H9 (cell line): ENCODE data around the gene PLXND1. TPM values are rescaled to one million over a fixed set of nuclear protein-coding genes. Genes with fewer than 3 reads are reported as not detected.

Experiments used
- DNase-seq: peaks from one replicate; pipeline ENCODE4 v3.0.0-alpha.2; 2017
- H2AFZ ChIP-seq: one replicate; pipeline ENCODE4 v1.6.1; 2013; ENCODE audit warnings: mild to moderate bottlenecking, low read length, control low read depth, moderate library complexity
- H2AK5ac ChIP-seq: 2 replicates; pipeline ENCODE4 v1.6.1; 2013; ENCODE audit warnings: low read length, control low read depth, mixed read lengths; ENCODE audit not compliant: insufficient read length
- H2BK120ac ChIP-seq: one replicate; pipeline ENCODE4 v1.6.1; 2013; ENCODE audit warnings: low read depth, mild to moderate bottlenecking, low read length, control low read depth, inconsistent platforms; ENCODE audit not compliant: poor library complexity, severe bottlenecking
- H2BK12ac ChIP-seq: 2 replicates; pipeline ENCODE4 v1.6.1; 2013; ENCODE audit warnings: low read length, control low read depth, mixed read lengths, low read depth; ENCODE audit not compliant: insufficient read length
- H2BK15ac ChIP-seq: 2 replicates; pipeline ENCODE4 v1.6.1; 2013; ENCODE audit warnings: low read depth, low read length, control low read depth
- H2BK20ac ChIP-seq: one replicate; pipeline ENCODE4 v1.6.1; 2013; ENCODE audit warnings: low read depth, mild to moderate bottlenecking, low read length, control low read depth, inconsistent platforms; ENCODE audit not compliant: poor library complexity, severe bottlenecking
- H2BK5ac ChIP-seq: 2 replicates; pipeline ENCODE4 v1.6.1; 2013; ENCODE audit warnings: low read length, control low read depth, mixed read lengths; ENCODE audit not compliant: insufficient read length
- H3K14ac ChIP-seq: 2 replicates; pipeline ENCODE4 v1.6.1; 2013; ENCODE audit warnings: low read length, control low read depth; ENCODE audit not compliant: insufficient read depth
- H3K18ac ChIP-seq: 2 replicates; pipeline ENCODE4 v1.6.1; 2013; ENCODE audit warnings: low read depth, mild to moderate bottlenecking, mixed read lengths, low read length, control low read depth; ENCODE audit not compliant: insufficient read length
- H3K23ac ChIP-seq: 2 replicates; pipeline ENCODE4 v1.6.1; 2013; ENCODE audit warnings: low read length, control low read depth, mixed read lengths, low read depth; ENCODE audit not compliant: insufficient read length
- H3K23me2 ChIP-seq: 2 replicates; pipeline ENCODE4 v1.6.1; 2013; ENCODE audit warnings: low read depth, mild to moderate bottlenecking, mixed read lengths, low read length, control low read depth; ENCODE audit not compliant: insufficient read length, poor library complexity, severe bottlenecking
- H3K27ac ChIP-seq: 2 replicates; pipeline ENCODE4 v1.5.1; 2013; ENCODE audit warnings: low read length, control low read depth, mixed read lengths, low read depth; ENCODE audit not compliant: insufficient read length
- H3K27me3 ChIP-seq: 2 replicates; pipeline ENCODE4 v1.6.1; 2013; ENCODE audit warnings: low read length, control low read depth, inconsistent platforms; ENCODE audit not compliant: insufficient read depth
- H3K4ac ChIP-seq: 2 replicates; pipeline ENCODE4 v1.6.1; 2013; ENCODE audit warnings: low read depth, mild to moderate bottlenecking, control low read depth, inconsistent platforms, low read length, moderate library complexity
- H3K4me1 ChIP-seq: 2 replicates; pipeline ENCODE4 v1.6.1; 2013; ENCODE audit warnings: low read length, control low read depth, inconsistent platforms; ENCODE audit not compliant: insufficient read depth
- H3K4me2 ChIP-seq: 2 replicates; pipeline ENCODE4 v1.6.1; 2013; ENCODE audit warnings: low read length, control low read depth, mixed read lengths; ENCODE audit not compliant: insufficient read length, insufficient read depth
- H3K56ac ChIP-seq: 2 replicates; pipeline ENCODE4 v1.6.1; 2013; ENCODE audit warnings: low read depth, mild to moderate bottlenecking, mixed read lengths, low read length, control low read depth; ENCODE audit not compliant: insufficient read length
- H3K79me1 ChIP-seq: 2 replicates; pipeline ENCODE4 v1.6.1; 2013; ENCODE audit warnings: low read depth, mild to moderate bottlenecking, moderate library complexity, low read length, control low read depth, inconsistent platforms; ENCODE audit not compliant: insufficient read depth, poor library complexity, severe bottlenecking
- H3K79me2 ChIP-seq: 2 replicates; pipeline ENCODE4 v1.6.1; 2013; ENCODE audit warnings: low read length, control low read depth, inconsistent platforms; ENCODE audit not compliant: insufficient read depth
- H3K9ac ChIP-seq: 2 replicates; pipeline ENCODE4 v1.6.1; 2013; ENCODE audit warnings: low read length, control low read depth, mixed read lengths; ENCODE audit not compliant: insufficient read length; ENCODE audit errors: extremely low read depth
- H3K9me3 ChIP-seq: one replicate; pipeline ENCODE4 v1.6.1; 2013; ENCODE audit warnings: low read depth, low read length, inconsistent platforms; ENCODE audit not compliant: control insufficient read depth
- H3T11ph ChIP-seq: one replicate; pipeline ENCODE4 v1.6.1; 2013; ENCODE audit warnings: mild to moderate bottlenecking, low read length, control low read depth, inconsistent platforms
- H4K20me1 ChIP-seq: one replicate; pipeline ENCODE4 v1.6.1; 2013; ENCODE audit not compliant: control insufficient read depth, insufficient read length, insufficient read depth
- H4K5ac ChIP-seq: 2 replicates; pipeline ENCODE4 v1.6.1; 2013; ENCODE audit warnings: low read depth, mild to moderate bottlenecking, mixed read lengths, low read length, control low read depth; ENCODE audit not compliant: insufficient read length
- H4K8ac ChIP-seq: replicated peaks from 2 replicates; pipeline ENCODE4 v1.6.1; 2013; ENCODE audit warnings: low read length, control low read depth, mixed read lengths, low read depth; ENCODE audit not compliant: insufficient read length
- H4K91ac ChIP-seq: 2 replicates; pipeline ENCODE4 v1.6.1; 2013; ENCODE audit warnings: low read depth, mild to moderate bottlenecking, moderate library complexity, mixed read lengths, low read length, control low read depth; ENCODE audit not compliant: insufficient read length
- H3K27ac Mint-ChIP-seq, 3 experiments: 2 replicates in 2 of 3; 3 replicates in 1 of 3; pipeline ENCODE4 v1.8.0; 2020 to 2021; ENCODE audit warnings: mixed read lengths in 3 of 3, mild to moderate bottlenecking in 1 of 3, moderate library complexity in 1 of 3
- H3K27me3 Mint-ChIP-seq: 2 replicates; pipeline ENCODE4 v1.8.0; 2021; ENCODE audit warnings: low read depth, mild to moderate bottlenecking, moderate library complexity, mixed read lengths
- H3K36me3 Mint-ChIP-seq, 3 experiments: 2 replicates in 2 of 3; 3 replicates in 1 of 3; pipeline ENCODE4 v1.8.0; 2020 to 2021; ENCODE audit warnings: low read depth in 3 of 3, mixed read lengths in 3 of 3; ENCODE audit not compliant: insufficient read depth in 1 of 3
- H3K4me1 Mint-ChIP-seq, 2 experiments: 2 replicates each; pipeline ENCODE4 v1.8.0; 2020; ENCODE audit warnings: mixed read lengths in 2 of 2
- H3K4me3 Mint-ChIP-seq, 2 experiments: 2 replicates in 1 of 2; 3 replicates in 1 of 2; pipeline ENCODE4 v1.8.0; 2020 to 2021; ENCODE audit warnings: mild to moderate bottlenecking in 2 of 2, mixed read lengths in 2 of 2, moderate library complexity in 1 of 2
- H3K9me3 Mint-ChIP-seq, 2 experiments: 2 replicates in 1 of 2; 3 replicates in 1 of 2; pipeline ENCODE4 v1.8.0; 2020; ENCODE audit warnings: mild to moderate bottlenecking in 2 of 2, mixed read lengths in 2 of 2, moderate library complexity in 1 of 2
- CTCF ChIP-seq: fragments of 200-600 bp; sonication (generic); conservative IDR thresholded peaks from 3 replicates; pipeline ENCODE4 v1.8.0; 2021; ENCODE audit warnings: antibody characterized with exemption, mild to moderate bottlenecking
- WGBS: extraction: QIAGEN DNeasy Blood & Tissue Kit; methylation state at CpG from one replicate; pipeline ENCODE4 v1.1.7; 2013; ENCODE audit warnings: missing lambda C conversion rate, low lambda C conversion rate, mixed read lengths; ENCODE audit not compliant: insufficient read length; ENCODE audit errors: extremely low coverage; 5-methylcytosine and 5-hydroxymethylcytosine counted together
- total RNA-seq: library from RNA; stranded (reverse); gene quantifications from 2 replicates; pipeline ENCODE4 v1.2.1, GENCODE V29; 2021

The PLXND1 gene
- total RNA-seq, 1 experiment from 2014 or later: 50.9 TPM

- Histone ChIP-seq H3K18ac (no peak overlapping the region), H2BK5ac (no peak overlapping the region), H3K4me2 (no peak overlapping the region), H3K79me2 (no peaks in the 10 kb centered on the region), H3K4ac (no peak overlapping the region), H3K23me2 (peaks cover 12% of the 10 kb centered on the region), H4K20me1 (no peaks in the 10 kb centered on the region), H3K4me1 (peaks cover 2% of the 10 kb centered on the region), H3K56ac (no peak overlapping the region), H3K14ac (no peak overlapping the region), H3K27me3 (peaks cover 3% of the 10 kb centered on the region; the same call in 1 of the 2 replicates), H2AFZ (no peak overlapping the region), H3K79me1 (no peaks in the 10 kb centered on the region), H4K91ac (no peak overlapping the region), H2BK120ac (no peak overlapping the region), H2BK15ac (no peak overlapping the region), H2BK20ac (no peak overlapping the region), H2BK12ac (no peak overlapping the region), H4K5ac (no peak overlapping the region), H4K8ac (no peak overlapping the region), H2AK5ac (no peak overlapping the region), H3T11ph (no peak overlapping the region), H3K27ac (no peak overlapping the region), H3K9ac (no peak overlapping the region), H3K23ac (no peak overlapping the region), H3K9me3 (no peaks in the 10 kb centered on the region)
- DNase-seq: no peak
- Mint-ChIP-seq H3K27ac (no peak overlapping the region), H3K4me3 (no peak overlapping the region), H3K27me3 (peaks cover 20% of the 10 kb centered on the region), H3K36me3 (peaks cover 0 to 2% (median 0%) of the 10 kb centered on the region in 3 experiments; a peak in 1 of 7 replicates), H3K4me1 (peaks cover 29% of the 10 kb centered on the region in 2 experiments), H3K9me3 (peaks cover 2 to 3% of the 10 kb centered on the region in 2 experiments; a peak in 2 of 5 replicates)
- no peak for TF ChIP-seq CTCF
- WGBS: no CpG with 5 or more reads among the region's 10 CpGs
Observed at GRCh38 chr3:129610276-129610675, 3.8 kb upstream of the PLXND1 start.
